GM12873 (cell line): Measurements from ENCODE around the gene DPH1.

Experiments
- TF ChIP-seq, protein P1 (sequence below): IDR thresholded peaks from 2 replicates; pipeline ENCODE4 v1.5.1; 2012; ENCODE audit warnings: low read depth, mild to moderate bottlenecking, moderate library complexity, low read length, control low read depth; ENCODE audit not compliant: insufficient read depth; ENCODE audit errors: missing control alignments

DPH1 gene

GRCh38 chr17:2055292-2056205, 25.6 kb downstream of the DPH1 start:
- TF ChIP-seq, protein P1, sequence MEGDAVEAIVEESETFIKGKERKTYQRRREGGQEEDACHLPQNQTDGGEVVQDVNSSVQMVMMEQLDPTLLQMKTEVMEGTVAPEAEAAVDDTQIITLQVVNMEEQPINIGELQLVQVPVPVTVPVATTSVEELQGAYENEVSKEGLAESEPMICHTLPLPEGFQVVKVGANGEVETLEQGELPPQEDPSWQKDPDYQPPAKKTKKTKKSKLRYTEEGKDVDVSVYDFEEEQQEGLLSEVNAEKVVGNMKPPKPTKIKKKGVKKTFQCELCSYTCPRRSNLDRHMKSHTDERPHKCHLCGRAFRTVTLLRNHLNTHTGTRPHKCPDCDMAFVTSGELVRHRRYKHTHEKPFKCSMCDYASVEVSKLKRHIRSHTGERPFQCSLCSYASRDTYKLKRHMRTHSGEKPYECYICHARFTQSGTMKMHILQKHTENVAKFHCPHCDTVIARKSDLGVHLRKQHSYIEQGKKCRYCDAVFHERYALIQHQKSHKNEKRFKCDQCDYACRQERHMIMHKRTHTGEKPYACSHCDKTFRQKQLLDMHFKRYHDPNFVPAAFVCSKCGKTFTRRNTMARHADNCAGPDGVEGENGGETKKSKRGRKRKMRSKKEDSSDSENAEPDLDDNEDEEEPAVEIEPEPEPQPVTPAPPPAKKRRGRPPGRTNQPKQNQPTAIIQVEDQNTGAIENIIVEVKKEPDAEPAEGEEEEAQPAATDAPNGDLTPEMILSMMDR, result no peak

DNA sequence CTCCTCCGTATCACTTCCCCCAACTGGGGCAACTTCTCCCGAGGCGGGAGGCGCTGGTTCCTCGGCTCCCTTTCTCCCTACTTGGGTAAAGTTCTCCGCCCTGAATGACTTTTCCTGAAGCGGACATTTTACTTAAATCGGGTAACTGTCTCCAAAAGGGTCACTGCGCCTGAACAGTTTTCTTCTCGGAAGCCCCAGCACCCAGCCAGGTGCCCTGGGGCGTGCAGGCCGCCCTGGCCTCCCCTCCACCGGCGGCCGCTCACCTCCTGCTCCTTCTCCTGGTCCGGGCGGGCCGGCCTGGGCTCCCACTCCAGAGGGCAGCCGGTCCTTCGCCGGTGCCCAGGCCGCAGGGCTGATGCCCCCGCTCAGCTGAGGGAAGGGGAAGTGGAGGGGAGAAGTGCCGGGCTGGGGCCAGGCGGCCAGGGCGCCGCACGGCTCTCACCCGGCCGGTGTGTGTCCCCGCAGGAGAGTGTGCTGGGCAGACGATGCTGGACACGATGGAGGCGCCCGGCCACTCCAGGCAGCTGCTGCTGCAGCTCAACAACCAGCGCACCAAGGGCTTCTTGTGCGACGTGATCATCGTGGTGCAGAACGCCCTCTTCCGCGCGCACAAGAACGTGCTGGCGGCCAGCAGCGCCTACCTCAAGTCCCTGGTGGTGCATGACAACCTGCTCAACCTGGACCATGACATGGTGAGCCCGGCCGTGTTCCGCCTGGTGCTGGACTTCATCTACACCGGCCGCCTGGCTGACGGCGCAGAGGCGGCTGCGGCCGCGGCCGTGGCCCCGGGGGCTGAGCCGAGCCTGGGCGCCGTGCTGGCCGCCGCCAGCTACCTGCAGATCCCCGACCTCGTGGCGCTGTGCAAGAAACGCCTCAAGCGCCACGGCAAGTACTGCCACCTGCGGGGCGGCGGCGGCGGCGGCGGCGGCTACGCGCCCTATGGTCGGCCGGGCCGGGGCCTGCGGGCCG, 26.5 kb downstream of the DPH1 start:
- TF ChIP-seq, protein P1, result peak; percentile 43

DNA sequence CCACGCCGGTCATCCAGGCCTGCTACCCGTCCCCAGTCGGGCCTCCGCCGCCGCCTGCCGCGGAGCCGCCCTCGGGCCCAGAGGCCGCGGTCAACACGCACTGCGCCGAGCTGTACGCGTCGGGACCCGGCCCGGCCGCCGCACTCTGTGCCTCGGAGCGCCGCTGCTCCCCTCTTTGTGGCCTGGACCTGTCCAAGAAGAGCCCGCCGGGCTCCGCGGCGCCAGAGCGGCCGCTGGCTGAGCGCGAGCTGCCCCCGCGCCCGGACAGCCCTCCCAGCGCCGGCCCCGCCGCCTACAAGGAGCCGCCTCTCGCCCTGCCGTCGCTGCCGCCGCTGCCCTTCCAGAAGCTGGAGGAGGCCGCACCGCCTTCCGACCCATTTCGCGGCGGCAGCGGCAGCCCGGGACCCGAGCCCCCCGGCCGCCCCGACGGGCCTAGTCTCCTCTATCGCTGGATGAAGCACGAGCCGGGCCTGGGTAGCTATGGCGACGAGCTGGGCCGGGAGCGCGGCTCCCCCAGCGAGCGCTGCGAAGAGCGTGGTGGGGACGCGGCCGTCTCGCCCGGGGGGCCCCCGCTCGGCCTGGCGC, 27.3 kb downstream of the DPH1 start:
- TF ChIP-seq, protein P1, result no peak

DNA sequence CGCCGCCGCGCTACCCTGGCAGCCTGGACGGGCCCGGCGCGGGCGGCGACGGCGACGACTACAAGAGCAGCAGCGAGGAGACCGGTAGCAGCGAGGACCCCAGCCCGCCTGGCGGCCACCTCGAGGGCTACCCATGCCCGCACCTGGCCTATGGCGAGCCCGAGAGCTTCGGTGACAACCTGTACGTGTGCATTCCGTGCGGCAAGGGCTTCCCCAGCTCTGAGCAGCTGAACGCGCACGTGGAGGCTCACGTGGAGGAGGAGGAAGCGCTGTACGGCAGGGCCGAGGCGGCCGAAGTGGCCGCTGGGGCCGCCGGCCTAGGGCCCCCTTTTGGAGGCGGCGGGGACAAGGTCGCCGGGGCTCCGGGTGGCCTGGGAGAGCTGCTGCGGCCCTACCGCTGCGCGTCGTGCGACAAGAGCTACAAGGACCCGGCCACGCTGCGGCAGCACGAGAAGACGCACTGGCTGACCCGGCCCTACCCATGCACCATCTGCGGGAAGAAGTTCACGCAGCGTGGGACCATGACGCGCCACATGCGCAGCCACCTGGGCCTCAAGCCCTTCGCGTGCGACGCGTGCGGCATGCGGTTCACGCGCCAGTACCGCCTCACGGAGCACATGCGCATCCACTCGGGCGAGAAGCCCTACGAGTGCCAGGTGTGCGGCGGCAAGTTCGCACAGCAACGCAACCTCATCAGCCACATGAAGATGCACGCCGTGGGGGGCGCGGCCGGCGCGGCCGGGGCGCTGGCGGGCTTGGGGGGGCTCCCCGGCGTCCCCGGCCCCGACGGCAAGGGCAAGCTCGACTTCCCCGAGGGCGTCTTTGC, 28.0 kb downstream of the DPH1 start:
- TF ChIP-seq, protein P1, result no peak

- TF ChIP-seq, protein P1, result peak; percentile 86
Measured at GRCh38 chr17:2058586-2059546, 28.9 kb downstream of the DPH1 start.
